Measurements from ENCODE around the gene TYK2. TPM values are rescaled to one million over a fixed set of nuclear protein-coding genes. Genes with fewer than 3 reads are reported as not detected.

Gene TYK2
- total and polyA plus RNA-seq, 9 of the 15 experiments (the other 6 are each of a cell fraction or from before 2014, with no cell fraction given): 15.0 to 182 (median 85.9) TPM

- TF ChIP-seq BRF2 (IDR thresholded peaks at IDR 0.05; ENCODE audit: borderline replicate concordance, insufficient read depth, insufficient read length) (no peak), MITF (IDR thresholded peaks at IDR 0.05) (peak; percentile 86; the same call in 1 of the 2 replicates), GTF2F1 (IDR thresholded peaks at IDR 0.05; ENCODE audit: low read depth, low read length) (peak; percentile 39; the same call in 1 of the 2 replicates), MXI1 (IDR thresholded peaks at IDR 0.05; ENCODE audit: low read depth, low read length) (peak; percentile 99), FOXJ2 (tag; IDR thresholded peaks at IDR 0.05) (no peak), U2AF2 (optimal IDR thresholded peaks at IDR 0.05; ENCODE audit: low read depth, low read length) (no peak), POLR2G (IDR thresholded peaks at IDR 0.05; ENCODE audit: low read depth, low read length) (peak; percentile 87), MCM2 (IDR thresholded peaks at IDR 0.05; ENCODE audit: low read depth) (no peak), TAF9B (IDR thresholded peaks at IDR 0.05; ENCODE audit: partially characterized antibody) (no peak), HDAC6 (IDR thresholded peaks at IDR 0.05; ENCODE audit: low read depth, low read length) (no peak), ZBTB26 (CRISPR knock-in tag; IDR thresholded peaks at IDR 0.05) (no peak), ZNF586 (CRISPR knock-in tag; conservative IDR thresholded peaks at IDR 0.05) (no peak), SIN3A (IDR thresholded peaks at IDR 0.05; ENCODE audit: borderline replicate concordance in 2 of 2, control insufficient read depth in 1 of 2, low read depth in 2 of 2, low read length in 2 of 2) (peak; percentile 97 to 99), RBBP5 (IDR thresholded peaks at IDR 0.05; ENCODE audit: borderline replicate concordance, insufficient read depth, low read length, poor library complexity, severe bottlenecking) (peak; percentile 86)
- TF ChIP-seq, protein P1, sequence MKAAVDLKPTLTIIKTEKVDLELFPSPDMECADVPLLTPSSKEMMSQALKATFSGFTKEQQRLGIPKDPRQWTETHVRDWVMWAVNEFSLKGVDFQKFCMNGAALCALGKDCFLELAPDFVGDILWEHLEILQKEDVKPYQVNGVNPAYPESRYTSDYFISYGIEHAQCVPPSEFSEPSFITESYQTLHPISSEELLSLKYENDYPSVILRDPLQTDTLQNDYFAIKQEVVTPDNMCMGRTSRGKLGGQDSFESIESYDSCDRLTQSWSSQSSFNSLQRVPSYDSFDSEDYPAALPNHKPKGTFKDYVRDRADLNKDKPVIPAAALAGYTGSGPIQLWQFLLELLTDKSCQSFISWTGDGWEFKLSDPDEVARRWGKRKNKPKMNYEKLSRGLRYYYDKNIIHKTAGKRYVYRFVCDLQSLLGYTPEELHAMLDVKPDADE (conservative IDR thresholded peaks at IDR 0.05; ENCODE audit: control insufficient read depth, low read depth, low read length): peak; percentile 87
- TF ChIP-seq, protein P2, sequence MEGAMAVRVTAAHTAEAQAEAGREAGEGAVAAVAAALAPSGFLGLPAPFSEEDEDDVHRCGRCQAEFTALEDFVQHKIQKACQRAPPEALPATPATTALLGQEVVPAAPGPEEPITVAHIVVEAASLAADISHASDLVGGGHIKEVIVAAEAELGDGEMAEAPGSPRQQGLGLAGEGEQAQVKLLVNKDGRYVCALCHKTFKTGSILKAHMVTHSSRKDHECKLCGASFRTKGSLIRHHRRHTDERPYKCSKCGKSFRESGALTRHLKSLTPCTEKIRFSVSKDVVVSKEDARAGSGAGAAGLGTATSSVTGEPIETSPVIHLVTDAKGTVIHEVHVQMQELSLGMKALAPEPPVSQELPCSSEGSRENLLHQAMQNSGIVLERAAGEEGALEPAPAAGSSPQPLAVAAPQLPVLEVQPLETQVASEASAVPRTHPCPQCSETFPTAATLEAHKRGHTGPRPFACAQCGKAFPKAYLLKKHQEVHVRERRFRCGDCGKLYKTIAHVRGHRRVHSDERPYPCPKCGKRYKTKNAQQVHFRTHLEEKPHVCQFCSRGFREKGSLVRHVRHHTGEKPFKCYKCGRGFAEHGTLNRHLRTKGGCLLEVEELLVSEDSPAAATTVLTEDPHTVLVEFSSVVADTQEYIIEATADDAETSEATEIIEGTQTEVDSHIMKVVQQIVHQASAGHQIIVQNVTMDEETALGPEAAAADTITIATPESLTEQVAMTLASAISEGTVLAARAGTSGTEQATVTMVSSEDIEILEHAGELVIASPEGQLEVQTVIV (CRISPR knock-in tag; IDR thresholded peaks at IDR 0.05; ENCODE audit: borderline replicate concordance): no peak
These were observed 64.8 kb downstream of the TYK2 start, which contains the start of gene FDX2 (continued) for GRCh38 chr19:10315335-10316214.

Data from K562 (cell line).